GM19328 (cell line): ENCODE data around the gene BSND.

ENCODE experiments used
- ATAC-seq: cut with Tn5 transposase; IDR thresholded peaks from one replicate; pipeline ENCODE4 v1.9.1; 2021; ENCODE audit warnings: mild to moderate bottlenecking, moderate library complexity; ENCODE audit not compliant: unreplicated experiment

BSND gene

DNA sequence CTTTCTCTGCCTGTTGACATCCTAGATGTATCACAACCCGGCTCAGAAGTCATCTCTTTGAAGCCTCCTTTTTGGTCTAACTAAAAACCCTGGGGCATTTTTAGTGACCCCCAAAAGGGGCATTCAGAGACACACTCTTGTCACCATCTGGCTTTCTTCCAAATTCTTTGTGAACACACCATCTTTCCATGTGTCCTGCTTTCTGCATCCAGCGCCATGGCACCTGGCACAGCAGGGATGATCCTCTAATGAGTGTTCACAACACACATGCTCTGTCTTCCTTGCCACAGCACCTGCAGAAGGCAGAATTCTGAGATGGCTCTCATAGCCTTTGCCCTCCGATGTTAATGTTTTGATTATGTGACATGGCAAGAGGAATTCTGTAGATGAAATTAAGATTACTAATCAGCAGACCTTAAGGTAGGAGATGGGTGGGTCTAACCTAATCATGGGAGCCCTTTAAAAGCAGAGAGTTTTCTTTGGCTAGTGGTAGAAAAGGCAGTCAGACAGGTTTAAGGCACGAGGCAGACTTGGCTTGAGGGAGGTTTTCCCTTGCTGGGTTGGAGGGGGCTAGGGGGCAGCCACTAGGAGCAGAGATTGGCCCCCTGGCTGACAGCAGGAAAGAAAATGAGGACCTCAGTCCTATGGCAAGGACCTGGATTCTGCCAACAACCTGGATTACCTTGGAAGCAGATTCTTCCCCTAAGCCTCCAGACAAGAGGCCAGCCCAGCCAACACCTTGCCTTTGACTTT is 23.2 kb upstream of the BSND start:
- no peak for ATAC-seq

GRCh38 chr1:54976747-54977146 is 22.0 kb upstream of the BSND start:
- ATAC-seq: no peak

- no peak for ATAC-seq
Measured at GRCh38 chr1:54977533-54978297, 21.0 kb upstream of the BSND start.

DNA sequence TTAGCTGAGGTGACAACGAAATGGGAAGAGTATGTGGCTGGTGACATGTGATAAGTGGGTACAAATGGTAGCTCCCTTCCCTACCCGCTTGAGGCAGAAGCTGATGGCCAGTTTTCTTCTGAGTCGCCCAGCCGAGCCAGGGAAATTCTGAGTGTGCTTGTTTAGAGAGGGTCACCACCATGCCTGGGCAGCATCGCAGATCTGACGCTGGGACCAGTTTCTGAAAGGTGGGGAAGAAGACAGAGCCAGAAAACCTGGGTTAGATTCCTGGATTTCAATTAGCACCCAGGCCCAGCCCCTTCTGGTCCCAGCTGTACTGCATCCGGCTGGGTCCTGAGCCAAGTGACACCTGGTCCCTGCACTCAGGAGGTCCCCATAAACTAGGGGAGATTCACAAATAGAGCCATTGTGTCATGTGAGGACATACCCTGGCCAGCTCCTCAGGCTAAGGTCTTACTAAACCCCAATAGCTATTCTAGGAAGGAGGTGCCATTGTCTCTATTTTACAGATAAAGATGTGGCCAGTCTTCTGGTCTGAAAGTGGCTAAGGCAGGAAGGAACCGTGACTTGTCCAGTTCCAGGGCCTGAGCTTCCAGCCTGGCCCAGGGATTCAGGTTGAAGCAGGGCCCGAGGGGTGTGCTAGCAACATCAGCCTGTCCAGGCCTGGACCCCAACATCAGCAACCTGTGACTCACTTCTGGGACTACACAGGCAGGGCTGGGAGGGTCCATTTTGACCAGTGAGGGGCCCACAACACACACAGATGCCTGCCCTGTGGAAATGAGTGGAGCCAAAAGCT is 20.0 kb upstream of the BSND start:
- no peak for ATAC-seq

GRCh38 chr1:54979327-54979891 is 19.3 kb upstream of the BSND start:
- ATAC-seq: no peak

- ATAC-seq: no peak
Measured at GRCh38 chr1:54980046-54980527, 18.6 kb upstream of the BSND start.

- ATAC-seq: no peak
Measured at GRCh38 chr1:54980528-54981241, 18.0 kb upstream of the BSND start, which contains the start of gene TMEM61. Gene TMEM61, plus strand, starts transcription at chr1:54980628. Its CDS starts 438 bp downstream, at chr1:54981066.

- ATAC-seq: no peak
Measured at GRCh38 chr1:54981466-54981865, 17.3 kb upstream of the BSND start.

DNA sequence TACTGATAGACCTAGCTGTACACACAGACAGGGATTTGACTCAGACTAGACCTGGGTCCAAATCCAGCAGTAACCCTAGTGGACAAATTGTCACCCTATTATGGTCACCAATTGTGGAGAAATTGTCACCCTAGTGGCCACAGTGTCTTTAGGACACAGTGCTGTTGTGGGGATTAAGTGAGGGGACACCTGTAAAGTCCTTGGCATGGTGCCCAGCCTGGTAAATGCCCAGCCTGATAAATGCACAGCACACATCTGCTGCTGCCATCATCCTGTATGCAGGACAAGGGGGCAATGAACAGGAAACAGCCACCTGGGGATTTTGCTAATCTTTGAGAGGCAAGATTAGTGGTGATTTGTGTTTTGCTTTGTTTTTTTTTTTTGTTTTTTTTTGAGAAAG is 16.0 kb upstream of the BSND start:
- no peak for ATAC-seq

- ATAC-seq: no peak
Measured at GRCh38 chr1:54984131-54984842, 14.4 kb upstream of the BSND start.

DNA sequence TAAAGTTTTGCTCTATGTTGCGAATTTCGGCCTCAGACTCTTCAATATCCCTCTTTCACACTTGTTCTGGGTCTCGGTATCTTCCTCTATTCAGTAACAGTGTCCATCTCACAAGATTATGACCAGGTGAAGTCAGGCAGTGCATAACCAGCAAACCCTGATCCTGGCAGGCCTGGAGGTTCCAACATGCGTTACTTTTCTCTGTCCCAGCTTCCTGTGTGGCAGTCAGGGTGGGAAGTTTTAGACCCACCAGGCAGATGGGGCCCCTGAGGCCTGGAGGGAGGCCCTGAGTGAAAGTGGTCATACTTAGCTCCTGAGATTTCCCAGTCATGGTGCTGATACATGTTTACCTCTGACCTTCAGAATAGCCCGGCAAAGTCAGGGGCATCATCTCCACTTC is 13.2 kb upstream of the BSND start:
- ATAC-seq: no peak

GRCh38 chr1:54986025-54986424 is 12.7 kb upstream of the BSND start:
- ATAC-seq: no peak

- ATAC-seq: no peak
Measured at GRCh38 chr1:54986533-54986932, 12.2 kb upstream of the BSND start.

DNA sequence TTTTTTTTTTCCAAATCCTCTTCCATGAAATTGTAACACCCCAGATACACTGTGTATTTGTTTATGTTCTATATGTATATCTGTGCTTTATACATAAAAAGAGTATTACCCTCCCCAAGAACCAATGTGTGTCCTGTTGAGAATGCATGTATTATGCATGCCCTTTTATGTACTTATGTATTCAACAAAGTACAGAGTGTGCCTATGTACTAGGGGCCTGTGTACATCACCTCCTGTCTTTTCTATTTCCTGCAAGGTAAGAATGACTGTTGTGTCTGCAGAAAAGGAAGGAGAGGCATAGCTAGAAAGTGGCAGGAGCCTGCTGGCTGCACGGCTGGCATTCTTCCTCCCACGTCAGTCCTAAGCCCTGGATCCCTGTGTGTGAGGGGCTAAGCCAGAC is 11.3 kb upstream of the BSND start:
- no peak for ATAC-seq

- no peak for ATAC-seq
Measured at GRCh38 chr1:54987919-54988705, 10.6 kb upstream of the BSND start.

GRCh38 chr1:54988975-54989374 is 9.8 kb upstream of the BSND start:
- no peak for ATAC-seq

DNA sequence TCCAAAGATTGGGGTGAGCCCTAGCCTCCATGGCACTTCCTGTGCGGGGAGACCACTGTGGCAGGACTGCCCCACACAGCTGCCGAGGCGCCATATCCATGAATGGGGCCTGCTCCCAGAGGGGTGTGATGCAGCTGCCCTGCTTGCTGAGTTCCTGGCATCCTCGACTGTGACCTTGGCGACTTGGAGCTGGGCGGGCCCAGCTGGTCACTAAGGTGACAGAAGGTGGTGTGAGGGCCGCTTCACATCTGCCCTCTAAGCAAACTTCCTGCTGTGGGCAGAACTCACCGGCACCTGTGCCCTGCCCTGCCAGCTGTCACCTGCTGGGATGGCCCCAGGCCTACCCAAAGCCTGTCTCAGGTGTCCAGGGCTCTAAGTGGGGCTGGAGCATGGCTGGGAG is 9.3 kb upstream of the BSND start:
- no peak for ATAC-seq

- no peak for ATAC-seq
Measured at GRCh38 chr1:54989968-54990810, 8.5 kb upstream of the BSND start.
